ENCODE measurements around the gene LOXL1.

GRCh38 chr15:73927003-73927475 lies 777 bp downstream of the LOXL1 start:
- TF ChIP-seq POLR2A (IDR thresholded peaks at IDR 0.05) (no peak), EP300 (IDR thresholded peaks at IDR 0.05) (no peak), CTCF (IDR thresholded peaks at IDR 0.05) (no peak), POLR2AphosphoS5 (IDR thresholded peaks at IDR 0.05) (no peak)
